ENCODE data around the gene PAPSS1. TPM values are rescaled to one million over a fixed set of nuclear protein-coding genes. Genes with fewer than 3 reads are reported as not detected.
A peak's percentile ranks its signal among the peaks of the same experiment; 100 is the strongest.

Gene PAPSS1
- total and polyA plus RNA-seq, 2 experiments from 2014 or later, result 69.6 to 69.9 TPM

- no peaks in the 10 kb centered on the region for H3K79me2 ChIP-seq (ENCODE audit: insufficient read depth)
- H3K4me3 ChIP-seq, result no peak overlapping the region
- no peak for DNase-seq
- no peaks in the 10 kb centered on the region for H3K27me3 ChIP-seq (replicated peaks; ENCODE audit: insufficient read depth)
- no peaks in the 10 kb centered on the region for H3K9me3 ChIP-seq (ENCODE audit: low read depth)
- no peaks in the 10 kb centered on the region for H3K4me1 ChIP-seq (ENCODE audit: insufficient read depth)
- no peaks in the 10 kb centered on the region for H3K9me2 ChIP-seq (ENCODE audit: insufficient read depth)
- WGBS, 2 experiments (ENCODE audit: low coverage in 1 of 2, low lambda C conversion rate in 2 of 2, missing lambda C conversion rate in 2 of 2), result 31 to 40% methylated on average over 4 of the region's 4 CpGs
- no peaks in the 10 kb centered on the region for H3K36me3 ChIP-seq (ENCODE audit: low read depth)
- H3K27ac ChIP-seq, result no peak overlapping the region
- H2AFZ ChIP-seq, result no peak overlapping the region
- in situ Hi-C loops (cut with MboI), result no loop called here
- no peaks in the 10 kb centered on the region for H4K20me1 ChIP-seq (ENCODE audit: insufficient read depth)
- no peak overlapping the region for H3K4me2 ChIP-seq (ENCODE audit: unreplicated experiment)
- no peak overlapping the region for H3K9ac ChIP-seq
- no peaks in the 10 kb centered on the region for H3F3A ChIP-seq (ENCODE audit: insufficient read depth)
- TF ChIP-seq EZH2 (IDR thresholded peaks at IDR 0.05; ENCODE audit: insufficient read depth, poor library complexity, severe bottlenecking), result no peak
- TF ChIP-seq EZH2phosphoT487 (IDR thresholded peaks at IDR 0.05; ENCODE audit: insufficient read depth, low read depth), result no peak
These were observed 133.7 kb downstream of the PAPSS1 start for GRCh38 chr4:107586371-107586770.

- 0 out of 2 replicates have a peak, but pooled peaks cover 3% of the 10 kb centered on the region for H3F3A ChIP-seq (ENCODE audit: insufficient read depth)
- in situ Hi-C loops (cut with MboI), result no loop called here
- 75 to 83% methylated on average over 12 to 13 of the region's 13 CpGs for WGBS, 2 experiments (ENCODE audit: low coverage in 1 of 2, low lambda C conversion rate in 2 of 2, missing lambda C conversion rate in 2 of 2)
- H3K4me1 ChIP-seq (ENCODE audit: insufficient read depth), result peaks cover 8% of the 10 kb centered on the region
- H3K79me2 ChIP-seq (ENCODE audit: insufficient read depth), result no peaks in the 10 kb centered on the region
- H3K36me3 ChIP-seq (ENCODE audit: low read depth), result no peaks in the 10 kb centered on the region
- no peaks in the 10 kb centered on the region for H4K20me1 ChIP-seq (ENCODE audit: insufficient read depth)
- no peaks in the 10 kb centered on the region for H3K9me2 ChIP-seq (ENCODE audit: insufficient read depth)
- no peak overlapping the region for H3K9ac ChIP-seq
- TF ChIP-seq EZH2phosphoT487 (IDR thresholded peaks at IDR 0.05; ENCODE audit: insufficient read depth, low read depth), result no peak
- no peak for TF ChIP-seq EZH2 (IDR thresholded peaks at IDR 0.05; ENCODE audit: insufficient read depth, poor library complexity, severe bottlenecking)
- DNase-seq, result no peak
- no peaks in the 10 kb centered on the region for H3K9me3 ChIP-seq (ENCODE audit: low read depth)
- H3K4me3 ChIP-seq, result no peak overlapping the region
- H2AFZ ChIP-seq, result no peak overlapping the region
- H3K27ac ChIP-seq, result no peak overlapping the region
- no peaks in the 10 kb centered on the region for H3K27me3 ChIP-seq (replicated peaks; ENCODE audit: insufficient read depth)
- H3K4me2 ChIP-seq (ENCODE audit: unreplicated experiment), result no peak overlapping the region
These were observed 140.9 kb downstream of the PAPSS1 start for GRCh38 chr4:107579099-107579498.

- Histone ChIP-seq H3K27me3 (replicated peaks; ENCODE audit: insufficient read depth) (no peaks in the 10 kb centered on the region), H3K4me2 (ENCODE audit: unreplicated experiment) (no peak overlapping the region), H3K79me2 (ENCODE audit: insufficient read depth) (no peaks in the 10 kb centered on the region), H4K20me1 (ENCODE audit: insufficient read depth) (no peaks in the 10 kb centered on the region), H3K36me3 (ENCODE audit: low read depth) (no peaks in the 10 kb centered on the region), H3K9me2 (ENCODE audit: insufficient read depth) (no peaks in the 10 kb centered on the region), H3K9me3 (ENCODE audit: low read depth) (no peaks in the 10 kb centered on the region), H3K27ac (no peak overlapping the region), H3K4me3 (no peak overlapping the region), H3F3A (ENCODE audit: insufficient read depth) (0 out of 2 replicates have a peak, but pooled peaks cover 3% of the 10 kb centered on the region), H3K9ac (no peak overlapping the region), H2AFZ (no peak overlapping the region), H3K4me1 (ENCODE audit: insufficient read depth) (peaks cover 8% of the 10 kb centered on the region)
- peak; percentile 10 for DNase-seq
- 57 to 63% methylated on average over 2 of the region's 2 CpGs for WGBS, 2 experiments (ENCODE audit: low coverage in 1 of 2, low lambda C conversion rate in 2 of 2, missing lambda C conversion rate in 2 of 2)
- in situ Hi-C loops (cut with MboI), result no loop called here
- TF ChIP-seq EZH2 (IDR thresholded peaks at IDR 0.05; ENCODE audit: insufficient read depth, poor library complexity, severe bottlenecking) (no peak), EZH2phosphoT487 (IDR thresholded peaks at IDR 0.05; ENCODE audit: insufficient read depth, low read depth) (no peak)
These were observed 141.7 kb downstream of the PAPSS1 start for GRCh38 chr4:107578321-107578720.

GRCh38 chr4:107577743-107578142, 142.3 kb downstream of the PAPSS1 start:
- 85 to 88% methylated on average over 3 of the region's 3 CpGs for WGBS, 2 experiments (ENCODE audit: low coverage in 1 of 2, low lambda C conversion rate in 2 of 2, missing lambda C conversion rate in 2 of 2)
- DNase-seq, result no peak
- Histone ChIP-seq H3K4me2 (ENCODE audit: unreplicated experiment) (no peak overlapping the region), H3K4me3 (no peak overlapping the region), H3K27me3 (replicated peaks; ENCODE audit: insufficient read depth) (no peaks in the 10 kb centered on the region), H3K9me2 (ENCODE audit: insufficient read depth) (no peaks in the 10 kb centered on the region), H2AFZ (no peak overlapping the region), H4K20me1 (ENCODE audit: insufficient read depth) (no peaks in the 10 kb centered on the region), H3K4me1 (ENCODE audit: insufficient read depth) (peaks cover 8% of the 10 kb centered on the region), H3K36me3 (ENCODE audit: low read depth) (no peaks in the 10 kb centered on the region), H3K9ac (no peak overlapping the region), H3K27ac (no peak overlapping the region), H3K79me2 (ENCODE audit: insufficient read depth) (no peaks in the 10 kb centered on the region), H3F3A (ENCODE audit: insufficient read depth) (0 out of 2 replicates have a peak, but pooled peaks cover 3% of the 10 kb centered on the region), H3K9me3 (ENCODE audit: low read depth) (no peaks in the 10 kb centered on the region)
- TF ChIP-seq EZH2phosphoT487 (IDR thresholded peaks at IDR 0.05; ENCODE audit: insufficient read depth, low read depth) (no peak), EZH2 (IDR thresholded peaks at IDR 0.05; ENCODE audit: insufficient read depth, poor library complexity, severe bottlenecking) (no peak)
- in situ Hi-C loops (cut with MboI), result no loop called here

GRCh38 chr4:107575243-107575642, 144.8 kb downstream of the PAPSS1 start:
- H3K79me2 ChIP-seq (ENCODE audit: insufficient read depth), result no peaks in the 10 kb centered on the region
- H2AFZ ChIP-seq, result no peak overlapping the region
- H3K36me3 ChIP-seq (ENCODE audit: low read depth), result no peaks in the 10 kb centered on the region
- no peak overlapping the region for H3K4me3 ChIP-seq
- H3F3A ChIP-seq (ENCODE audit: insufficient read depth), result 0 out of 2 replicates have a peak, but pooled peaks cover 3% of the 10 kb centered on the region
- DNase-seq, result no peak
- no peaks in the 10 kb centered on the region for H3K9me3 ChIP-seq (ENCODE audit: low read depth)
- TF ChIP-seq EZH2 (IDR thresholded peaks at IDR 0.05; ENCODE audit: insufficient read depth, poor library complexity, severe bottlenecking) (no peak), EZH2phosphoT487 (IDR thresholded peaks at IDR 0.05; ENCODE audit: insufficient read depth, low read depth) (no peak)
- peaks cover 8% of the 10 kb centered on the region for H3K4me1 ChIP-seq (ENCODE audit: insufficient read depth)
- H3K27ac ChIP-seq, result no peak overlapping the region
- H3K9ac ChIP-seq, result no peak overlapping the region
- no peaks in the 10 kb centered on the region for H4K20me1 ChIP-seq (ENCODE audit: insufficient read depth)
- H3K9me2 ChIP-seq (ENCODE audit: insufficient read depth), result no peaks in the 10 kb centered on the region
- WGBS, 2 experiments (ENCODE audit: low coverage in 1 of 2, low lambda C conversion rate in 2 of 2, missing lambda C conversion rate in 2 of 2), result 78 to 82% methylated on average over 10 of the region's 10 CpGs
- no peak overlapping the region for H3K4me2 ChIP-seq (ENCODE audit: unreplicated experiment)
- H3K27me3 ChIP-seq (replicated peaks; ENCODE audit: insufficient read depth), result no peaks in the 10 kb centered on the region
- in situ Hi-C loops (cut with MboI), result no loop called here

Data from GM23248 (cell line).